Natural killer cell treated with Interleukin-12 subunit alpha and Interleukin-12 subunit beta and Interleukin-15 and Interleukin-18, amount 100 ng/mL, for 72 hours (primary cell): ENCODE measurements around the gene PGAM2. TPM values are rescaled to one million over a fixed set of nuclear protein-coding genes. Genes with fewer than 3 reads are reported as not detected.

Experiments
- total RNA-seq, 2 donors: library from RNA; stranded (reverse); gene quantifications; one replicate each; pipeline ENCODE4 v1.2.3, GENCODE V29; 2022

Gene PGAM2
- total RNA-seq, 2 donors from 2014 or later, result not detected

Other genes starting within 250 kb of the PGAM2 start
- gene MRPS24, start 196.1 kb downstream of the PGAM2 start, total RNA-seq, result 10 to 100 TPM; 72.6 to 95.3 TPM
- 10 to 100 TPM; 29.4 TPM for gene URGCP, start 159.0 kb downstream of the PGAM2 start, total RNA-seq
- gene UBE2D4, start 139.1 kb downstream of the PGAM2 start, total RNA-seq, result 10 to 100 TPM; 10.8 to 11.2 TPM
- not detected for gene SPDYE1, start 67.7 kb downstream of the PGAM2 start, total RNA-seq
- 100 to 1,000 TPM; 173 to 202 TPM for gene DBNL, start 20.9 kb downstream of the PGAM2 start, total RNA-seq
- gene POLM, start 17.0 kb upstream of the PGAM2 start, total RNA-seq, result 10 to 100 TPM; 25.9 to 66.9 TPM
- gene AEBP1, start 38.8 kb upstream of the PGAM2 start, total RNA-seq, result 1 to 10 TPM; 1.0 to 2.4 TPM
- gene POLD2, start 58.0 kb upstream of the PGAM2 start, total RNA-seq, result 100 to 1,000 TPM; 101 to 229 TPM
- gene MYL7, start 75.8 kb upstream of the PGAM2 start, total RNA-seq, result not detected
- under 1 TPM in 1 of 2 donors, not detected in 1; 0.24 TPM for gene GCK, start 123.9 kb upstream of the PGAM2 start, total RNA-seq
- 10 to 100 TPM; 93.1 to 99.3 TPM for gene YKT6, start 135.4 kb upstream of the PGAM2 start, total RNA-seq